ENCODE measurements around the gene TOM1L2.

DNA sequence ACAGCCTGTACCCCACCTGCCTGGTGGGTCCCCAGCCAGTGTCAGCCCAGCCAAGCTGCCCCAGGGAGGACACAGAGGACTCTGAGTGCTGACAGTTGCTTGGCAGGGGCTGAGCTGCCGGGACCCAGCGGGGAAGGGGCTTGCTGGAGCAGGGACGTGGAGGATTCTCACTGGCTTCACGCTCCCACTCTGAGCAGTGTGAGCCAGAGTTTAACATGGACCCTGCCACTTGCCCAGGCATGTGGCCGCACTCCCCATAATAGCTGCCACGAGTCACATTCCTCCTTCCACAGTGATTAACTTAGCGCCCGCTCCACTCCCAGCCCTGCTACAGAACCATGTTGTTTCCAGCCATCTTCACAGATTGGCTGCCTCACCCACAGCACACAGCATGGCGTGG lies 166.6 kb downstream of the TOM1L2 start:
- TF ChIP-seq, protein P1, sequence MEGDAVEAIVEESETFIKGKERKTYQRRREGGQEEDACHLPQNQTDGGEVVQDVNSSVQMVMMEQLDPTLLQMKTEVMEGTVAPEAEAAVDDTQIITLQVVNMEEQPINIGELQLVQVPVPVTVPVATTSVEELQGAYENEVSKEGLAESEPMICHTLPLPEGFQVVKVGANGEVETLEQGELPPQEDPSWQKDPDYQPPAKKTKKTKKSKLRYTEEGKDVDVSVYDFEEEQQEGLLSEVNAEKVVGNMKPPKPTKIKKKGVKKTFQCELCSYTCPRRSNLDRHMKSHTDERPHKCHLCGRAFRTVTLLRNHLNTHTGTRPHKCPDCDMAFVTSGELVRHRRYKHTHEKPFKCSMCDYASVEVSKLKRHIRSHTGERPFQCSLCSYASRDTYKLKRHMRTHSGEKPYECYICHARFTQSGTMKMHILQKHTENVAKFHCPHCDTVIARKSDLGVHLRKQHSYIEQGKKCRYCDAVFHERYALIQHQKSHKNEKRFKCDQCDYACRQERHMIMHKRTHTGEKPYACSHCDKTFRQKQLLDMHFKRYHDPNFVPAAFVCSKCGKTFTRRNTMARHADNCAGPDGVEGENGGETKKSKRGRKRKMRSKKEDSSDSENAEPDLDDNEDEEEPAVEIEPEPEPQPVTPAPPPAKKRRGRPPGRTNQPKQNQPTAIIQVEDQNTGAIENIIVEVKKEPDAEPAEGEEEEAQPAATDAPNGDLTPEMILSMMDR (IDR thresholded peaks at IDR 0.05; ENCODE audit: insufficient read depth, low read length) = no peak
- TF ChIP-seq POLR2AphosphoS5 (IDR thresholded peaks at IDR 0.05; ENCODE audit: low read depth) = no peak
- TF ChIP-seq, protein P2, sequence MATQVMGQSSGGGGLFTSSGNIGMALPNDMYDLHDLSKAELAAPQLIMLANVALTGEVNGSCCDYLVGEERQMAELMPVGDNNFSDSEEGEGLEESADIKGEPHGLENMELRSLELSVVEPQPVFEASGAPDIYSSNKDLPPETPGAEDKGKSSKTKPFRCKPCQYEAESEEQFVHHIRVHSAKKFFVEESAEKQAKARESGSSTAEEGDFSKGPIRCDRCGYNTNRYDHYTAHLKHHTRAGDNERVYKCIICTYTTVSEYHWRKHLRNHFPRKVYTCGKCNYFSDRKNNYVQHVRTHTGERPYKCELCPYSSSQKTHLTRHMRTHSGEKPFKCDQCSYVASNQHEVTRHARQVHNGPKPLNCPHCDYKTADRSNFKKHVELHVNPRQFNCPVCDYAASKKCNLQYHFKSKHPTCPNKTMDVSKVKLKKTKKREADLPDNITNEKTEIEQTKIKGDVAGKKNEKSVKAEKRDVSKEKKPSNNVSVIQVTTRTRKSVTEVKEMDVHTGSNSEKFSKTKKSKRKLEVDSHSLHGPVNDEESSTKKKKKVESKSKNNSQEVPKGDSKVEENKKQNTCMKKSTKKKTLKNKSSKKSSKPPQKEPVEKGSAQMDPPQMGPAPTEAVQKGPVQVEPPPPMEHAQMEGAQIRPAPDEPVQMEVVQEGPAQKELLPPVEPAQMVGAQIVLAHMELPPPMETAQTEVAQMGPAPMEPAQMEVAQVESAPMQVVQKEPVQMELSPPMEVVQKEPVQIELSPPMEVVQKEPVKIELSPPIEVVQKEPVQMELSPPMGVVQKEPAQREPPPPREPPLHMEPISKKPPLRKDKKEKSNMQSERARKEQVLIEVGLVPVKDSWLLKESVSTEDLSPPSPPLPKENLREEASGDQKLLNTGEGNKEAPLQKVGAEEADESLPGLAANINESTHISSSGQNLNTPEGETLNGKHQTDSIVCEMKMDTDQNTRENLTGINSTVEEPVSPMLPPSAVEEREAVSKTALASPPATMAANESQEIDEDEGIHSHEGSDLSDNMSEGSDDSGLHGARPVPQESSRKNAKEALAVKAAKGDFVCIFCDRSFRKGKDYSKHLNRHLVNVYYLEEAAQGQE (IDR thresholded peaks at IDR 0.05; ENCODE audit: insufficient replicate concordance, low read depth) = no peak
